Chondrocyte (in vitro differentiated cells): ENCODE data around the gene SMC1B. TPM values are rescaled to one million over a fixed set of nuclear protein-coding genes. Genes with fewer than 3 reads are reported as not detected.
"Not testable (repeated sequence)": the region's sequence is repeated elsewhere in the genome, so short reads cannot be mapped to it uniquely, and the experiment has no call there.

Source experiments
- DNase-seq: peaks from one replicate; pipeline ENCODE4 v3.0.0; 2021; ENCODE audit warnings: mixed read lengths, low spot score
- H3K27ac Mint-ChIP-seq: one replicate; pipeline ENCODE4 v1.8.0; 2021; ENCODE audit warnings: mild to moderate bottlenecking, moderate library complexity, mixed read lengths; ENCODE audit not compliant: unreplicated experiment
- H3K27me3 Mint-ChIP-seq: 2 replicates; pipeline ENCODE4 v1.8.0; 2021; ENCODE audit warnings: low read depth, mixed read lengths
- H3K36me3 Mint-ChIP-seq: 2 replicates; pipeline ENCODE4 v1.8.0; 2021; ENCODE audit warnings: low read depth, mixed read lengths
- H3K4me1 Mint-ChIP-seq: 2 replicates; pipeline ENCODE4 v1.8.0; 2021; ENCODE audit warnings: low read depth, mild to moderate bottlenecking, mixed read lengths
- H3K4me3 Mint-ChIP-seq: one replicate; pipeline ENCODE4 v1.8.0; 2021; ENCODE audit warnings: mild to moderate bottlenecking, moderate library complexity, mixed read lengths; ENCODE audit not compliant: unreplicated experiment
- H3K9me3 Mint-ChIP-seq: 2 replicates; pipeline ENCODE4 v1.8.0; 2021; ENCODE audit warnings: low read depth, mixed read lengths
- CTCF ChIP-seq: fragments of 200-600 bp; sonication (generic); IDR thresholded peaks from 2 replicates; pipeline ENCODE4 v1.5.0; 2021; ENCODE audit warnings: antibody characterized with exemption, mild to moderate bottlenecking, moderate library complexity
- total RNA-seq: library from RNA; stranded (reverse); gene quantifications from 3 replicates; pipeline ENCODE4 v1.2.1, GENCODE V29; 2021

The SMC1B gene
- total RNA-seq, 1 donor from 2014 or later, result not detected

- Mint-ChIP-seq H3K27ac (no peak overlapping the region), H3K4me1 (no peaks in the 10 kb centered on the region), H3K36me3 (no peaks in the 10 kb centered on the region), H3K4me3 (no peak overlapping the region), H3K27me3 (peaks cover 9% of the 10 kb centered on the region), H3K9me3 (no peaks in the 10 kb centered on the region)
- DNase-seq, result no peak
- no peak for TF ChIP-seq CTCF
Observed at GRCh38 chr22:45376703-45377102, 36.7 kb downstream of the SMC1B start.

DNA sequence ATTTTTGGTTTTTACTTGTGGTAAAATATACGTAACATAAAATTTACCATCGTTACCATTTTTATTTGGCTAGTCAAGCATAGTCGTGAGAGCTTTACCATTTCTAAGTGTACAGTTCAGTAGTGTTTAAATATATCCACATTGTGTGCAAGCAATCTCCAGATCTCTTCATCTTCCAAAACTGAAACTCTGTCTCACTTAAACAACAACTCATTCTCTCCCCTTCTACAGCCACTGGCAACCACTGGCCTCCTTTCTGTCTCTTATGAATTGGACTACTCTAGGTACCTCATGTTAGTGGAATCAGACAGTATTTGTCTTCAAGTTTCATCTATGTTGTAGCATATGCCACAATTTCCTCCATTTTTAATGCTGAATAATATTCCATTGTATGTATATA is 37.4 kb downstream of the SMC1B start:
- peaks cover 9% of the 10 kb centered on the region for H3K27me3 Mint-ChIP-seq
- no peak overlapping the region for H3K27ac Mint-ChIP-seq
- DNase-seq, result no peak
- no peaks in the 10 kb centered on the region for H3K36me3 Mint-ChIP-seq
- no peaks in the 10 kb centered on the region for H3K4me1 Mint-ChIP-seq
- no peaks in the 10 kb centered on the region for H3K9me3 Mint-ChIP-seq
- H3K4me3 Mint-ChIP-seq, result no peak overlapping the region
- TF ChIP-seq CTCF, result no peak

GRCh38 chr22:45373592-45373991 is 39.8 kb downstream of the SMC1B start:
- not testable (repeated sequence) for H3K27me3 Mint-ChIP-seq, H3K4me3 Mint-ChIP-seq, H3K9me3 Mint-ChIP-seq, DNase-seq, H3K36me3 Mint-ChIP-seq, H3K4me1 Mint-ChIP-seq, H3K27ac Mint-ChIP-seq

DNA sequence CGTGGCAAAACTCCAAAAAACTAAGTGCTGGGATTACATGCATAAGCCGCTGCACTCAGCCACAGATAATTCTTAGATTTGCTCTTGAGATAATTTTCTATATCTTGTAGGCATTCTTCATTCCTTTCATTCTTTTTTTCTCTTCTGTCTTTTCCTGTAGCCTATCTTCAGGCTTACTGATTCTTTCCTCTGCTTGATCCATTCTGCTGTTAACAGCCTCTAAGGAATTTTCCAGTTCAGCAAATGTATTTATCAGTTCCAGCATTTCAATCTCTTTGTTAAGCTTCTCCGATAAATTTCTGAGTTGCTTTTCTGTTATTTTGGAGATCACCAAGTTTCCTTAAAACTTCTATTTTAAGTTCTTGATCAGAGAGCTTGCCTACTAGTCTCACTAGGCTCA is 46.7 kb downstream of the SMC1B start:
- Mint-ChIP-seq H3K27ac (peak overlapping the region; percentile 29), H3K27me3 (peaks cover 16% of the 10 kb centered on the region), H3K36me3 (peaks cover 2% of the 10 kb centered on the region), H3K9me3 (peaks cover 10% of the 10 kb centered on the region), H3K4me1 (peaks cover 5% of the 10 kb centered on the region), H3K4me3 (no peak overlapping the region)
- DNase-seq, result no peak
- no peak for TF ChIP-seq CTCF

DNA sequence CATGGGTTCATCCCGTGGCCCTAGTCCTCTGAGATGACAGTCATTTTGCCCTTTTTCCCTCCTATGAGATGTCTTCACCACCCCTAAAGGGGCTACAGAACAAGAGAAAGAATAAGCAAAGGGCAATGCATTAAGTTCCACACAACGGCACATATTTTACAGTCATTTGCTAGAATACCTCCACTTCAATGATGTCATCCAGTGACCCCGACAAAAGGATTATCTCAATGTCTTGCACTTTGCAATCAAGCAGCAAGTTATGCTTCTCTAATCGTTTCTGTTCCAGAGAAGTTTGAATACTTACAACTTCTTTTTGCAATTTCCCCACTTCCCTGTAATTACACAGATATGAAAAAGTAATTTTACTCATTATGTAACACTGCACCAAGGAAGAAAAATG is 53.8 kb downstream of the SMC1B start:
- no peak for DNase-seq
- no peak overlapping the region for H3K27ac Mint-ChIP-seq
- no peak for TF ChIP-seq CTCF
- no peaks in the 10 kb centered on the region for H3K9me3 Mint-ChIP-seq
- H3K4me3 Mint-ChIP-seq, result no peak overlapping the region
- H3K4me1 Mint-ChIP-seq, result no peaks in the 10 kb centered on the region
- peaks cover 16% of the 10 kb centered on the region for H3K27me3 Mint-ChIP-seq
- H3K36me3 Mint-ChIP-seq, result no peaks in the 10 kb centered on the region

GRCh38 chr22:45358127-45358526 is 55.3 kb downstream of the SMC1B start:
- H3K27me3 Mint-ChIP-seq, result peaks cover 14% of the 10 kb centered on the region
- H3K27ac Mint-ChIP-seq, result no peak overlapping the region
- no peak for TF ChIP-seq CTCF
- no peak for DNase-seq
- no peak overlapping the region for H3K4me3 Mint-ChIP-seq
- no peaks in the 10 kb centered on the region for H3K9me3 Mint-ChIP-seq
- H3K4me1 Mint-ChIP-seq, result no peaks in the 10 kb centered on the region
- no peaks in the 10 kb centered on the region for H3K36me3 Mint-ChIP-seq
